Measurements from ENCODE around the gene LPGAT1.

LPGAT1 gene

GRCh38 chr1:211833174-211833820, 2.7 kb upstream of the LPGAT1 start:
- no peak for TF ChIP-seq CTCF (conservative IDR thresholded peaks at IDR 0.05; ENCODE audit: low read depth, low read length)
- no peak for DNase-seq (ENCODE audit: low read depth)
- H3K4me3 ChIP-seq (ENCODE audit: low read length): no peak overlapping the region

GRCh38 chr1:211832661-211833060, 2.1 kb upstream of the LPGAT1 start:
- TF ChIP-seq CTCF (conservative IDR thresholded peaks at IDR 0.05; ENCODE audit: low read depth, low read length): no peak
- no peak overlapping the region for H3K4me3 ChIP-seq (ENCODE audit: low read length)
- no peak for DNase-seq (ENCODE audit: low read depth)

GRCh38 chr1:211831558-211832323, 1.2 kb upstream of the LPGAT1 start:
- no peak overlapping the region for H3K4me3 ChIP-seq (ENCODE audit: low read length)
- DNase-seq (ENCODE audit: low read depth): no peak
- no peak for TF ChIP-seq CTCF (conservative IDR thresholded peaks at IDR 0.05; ENCODE audit: low read depth, low read length)

- no peak for TF ChIP-seq CTCF (conservative IDR thresholded peaks at IDR 0.05; ENCODE audit: low read depth, low read length)
- H3K4me3 ChIP-seq (ENCODE audit: low read length): peak overlapping the region; percentile 81
- DNase-seq (ENCODE audit: low read depth): no peak
Measured at GRCh38 chr1:211830055-211830327, 572 bp downstream of the LPGAT1 start.

- DNase-seq (ENCODE audit: low read depth): no peak
- peak; percentile 25 for TF ChIP-seq CTCF (conservative IDR thresholded peaks at IDR 0.05; ENCODE audit: low read depth, low read length)
- H3K4me3 ChIP-seq (ENCODE audit: low read length): peak overlapping the region; percentile 81
Measured at GRCh38 chr1:211829343-211830054, 1.1 kb downstream of the LPGAT1 start.

- DNase-seq (ENCODE audit: low read depth): no peak
- no peak for TF ChIP-seq CTCF (conservative IDR thresholded peaks at IDR 0.05; ENCODE audit: low read depth, low read length)
- H3K4me3 ChIP-seq (ENCODE audit: low read length): peak overlapping the region; percentile 81
Measured at GRCh38 chr1:211828584-211829342, 1.8 kb downstream of the LPGAT1 start.
